Esophagus muscularis mucosa (tissue), 4 donors: ENCODE data around the gene COL2A1. TPM values are rescaled to one million over a fixed set of nuclear protein-coding genes. Genes with fewer than 3 reads are reported as not detected.

Experiments used
- DNase-seq: peaks from one replicate; pipeline ENCODE4 v3.0.0-alpha.2; 2017; ENCODE audit errors: extremely low spot score
- H3K27ac ChIP-seq, 4 donors: fragments of 200-600 bp; sonication (generic); replicated peaks in 1 of 4; 1 replicate in 3 of 4; 2 replicates in 1 of 4; pipeline ENCODE4 v1.5.1; 2016 to 2019; ENCODE audit warnings: mild to moderate bottlenecking in 1 of 4
- H3K27me3 ChIP-seq, 4 donors: fragments of 200-600 bp; sonication (generic); one replicate each; pipeline versions ENCODE4 v1.5.1 to v1.6.0; 2016 to 2019
- H3K36me3 ChIP-seq, 4 donors: fragments of 200-600 bp; sonication (generic); one replicate each; pipeline ENCODE4 v1.5.1; 2016 to 2019
- H3K4me1 ChIP-seq, 4 donors: fragments of 200-600 bp; sonication (generic); one replicate each; pipeline ENCODE4 v1.5.1; 2016 to 2019
- H3K4me3 ChIP-seq, 4 donors: fragments of 200-600 bp; sonication (generic); 1 replicate in 2 of 4; 2 replicates in 2 of 4; pipeline ENCODE4 v1.5.1; 2016 to 2019; ENCODE audit warnings: mild to moderate bottlenecking in 4 of 4, moderate library complexity in 1 of 4
- H3K9me3 ChIP-seq, 4 donors: fragments of 200-600 bp; sonication (generic); 1 replicate in 3 of 4; 2 replicates in 1 of 4; pipeline ENCODE4 v1.5.1; 2016 to 2019
- EP300 ChIP-seq: sonication (generic); formaldehyde crosslinking; IDR thresholded peaks from one replicate; pipeline ENCODE4 v1.6.1; 2017; ENCODE audit warnings: antibody characterized with exemption
- POLR2A ChIP-seq: fragments of 450-650 bp; IDR thresholded peaks from one replicate; pipeline ENCODE4 v1.6.1; 2017; ENCODE audit warnings: antibody characterized with exemption, moderate library complexity, mild to moderate bottlenecking, low read depth
- POLR2AphosphoS5 ChIP-seq, 2 donors: sonication (generic); formaldehyde crosslinking; IDR thresholded peaks; one replicate each; pipeline ENCODE4 v1.6.1; 2017; ENCODE audit warnings: antibody characterized with exemption in 2 of 2
- WGBS: methylation state at CpG from one replicate; pipeline ENCODE4 v1.1.5; 2018; 5-methylcytosine and 5-hydroxymethylcytosine counted together
- intact Hi-C: fragments of 100-400 bp; cut with DNase I; formaldehyde crosslinking; loops from one replicate; pipeline ENCODE4 v1.15.1; 2023
- total RNA-seq, 4 donors: library from RNA; depleted of rRNA; stranded (reverse); fragments of >200 nt; gene quantifications; one replicate each; pipeline versions ENCODE4 v1.1.0 to v1.2.1, GENCODE V29; 2016
- TF ChIP-seq, protein P1 (sequence below), 3 experiments: fragments of 200-600 bp in 2 of 3; fragments of 450-650 bp in 1 of 3; sonication (generic) in 2 of 3; IDR thresholded peaks; one replicate each; pipeline ENCODE4 v1.5.1; 2017 to 2019; ENCODE audit warnings: antibody characterized with exemption in 3 of 3, mild to moderate bottlenecking in 2 of 3, moderate library complexity in 1 of 3

COL2A1 gene
- total RNA-seq, 4 donors from 2014 or later, result not detected

DNA sequence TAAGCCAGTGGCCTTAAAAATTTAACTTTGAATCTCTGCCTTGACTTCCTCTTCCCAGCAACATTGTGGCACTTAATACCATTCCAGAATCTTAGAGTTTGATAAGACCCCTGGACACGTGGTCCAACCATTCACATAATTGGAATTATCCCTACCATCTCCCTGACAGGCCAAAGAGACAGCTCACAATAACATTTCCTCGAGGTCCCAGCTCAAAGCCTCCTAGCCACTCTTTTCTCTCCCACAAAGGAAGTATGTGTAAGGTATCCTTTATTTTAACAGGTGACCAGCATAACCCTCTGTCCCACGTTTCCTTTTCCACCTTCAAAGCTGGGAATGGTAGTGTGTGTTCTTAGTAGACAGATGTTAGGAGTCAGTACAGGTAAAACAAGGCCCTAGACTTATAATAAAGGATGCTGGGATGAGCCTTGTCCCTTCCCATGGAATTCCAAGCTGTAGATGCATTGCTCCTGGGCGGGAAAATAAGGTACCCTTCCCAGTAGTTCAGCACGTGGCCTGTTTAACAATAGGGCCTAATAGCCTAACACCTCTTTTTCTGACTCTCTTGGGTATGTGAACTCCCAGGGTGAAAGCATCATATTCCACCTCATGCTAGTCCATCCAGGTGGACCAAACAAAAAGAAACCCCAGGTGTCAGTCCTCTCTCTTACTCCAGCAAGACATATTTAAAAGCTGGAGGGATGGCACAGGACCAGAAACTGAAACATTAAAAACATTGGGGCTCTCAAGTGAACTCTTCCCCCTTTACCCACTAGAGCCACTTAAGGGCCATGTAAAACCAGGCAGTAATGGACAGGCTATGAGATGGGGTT is 37.5 kb upstream of the COL2A1 start:
- intact Hi-C loops, result no loop called here
- DNase-seq, result peak; percentile 47
- H3K27me3 ChIP-seq, result peaks cover 0 to 10% (median 0%) of the 10 kb centered on the region in 4 donors
- no peak overlapping the region for H3K4me3 ChIP-seq
- WGBS, result 91% methylated on average over 5 of the region's 5 CpGs
- H3K4me1 ChIP-seq, result no peaks in the 10 kb centered on the region
- peaks cover 11 to 45% (median 37%) of the 10 kb centered on the region in 4 donors for H3K36me3 ChIP-seq
- H3K27ac ChIP-seq, result no peak overlapping the region
- no peaks in the 10 kb centered on the region for H3K9me3 ChIP-seq
- TF ChIP-seq EP300, result no peak
- no peak for TF ChIP-seq POLR2AphosphoS5 (IDR thresholded peaks at IDR 0.05)
- TF ChIP-seq POLR2A, result no peak
- TF ChIP-seq, protein P1, sequence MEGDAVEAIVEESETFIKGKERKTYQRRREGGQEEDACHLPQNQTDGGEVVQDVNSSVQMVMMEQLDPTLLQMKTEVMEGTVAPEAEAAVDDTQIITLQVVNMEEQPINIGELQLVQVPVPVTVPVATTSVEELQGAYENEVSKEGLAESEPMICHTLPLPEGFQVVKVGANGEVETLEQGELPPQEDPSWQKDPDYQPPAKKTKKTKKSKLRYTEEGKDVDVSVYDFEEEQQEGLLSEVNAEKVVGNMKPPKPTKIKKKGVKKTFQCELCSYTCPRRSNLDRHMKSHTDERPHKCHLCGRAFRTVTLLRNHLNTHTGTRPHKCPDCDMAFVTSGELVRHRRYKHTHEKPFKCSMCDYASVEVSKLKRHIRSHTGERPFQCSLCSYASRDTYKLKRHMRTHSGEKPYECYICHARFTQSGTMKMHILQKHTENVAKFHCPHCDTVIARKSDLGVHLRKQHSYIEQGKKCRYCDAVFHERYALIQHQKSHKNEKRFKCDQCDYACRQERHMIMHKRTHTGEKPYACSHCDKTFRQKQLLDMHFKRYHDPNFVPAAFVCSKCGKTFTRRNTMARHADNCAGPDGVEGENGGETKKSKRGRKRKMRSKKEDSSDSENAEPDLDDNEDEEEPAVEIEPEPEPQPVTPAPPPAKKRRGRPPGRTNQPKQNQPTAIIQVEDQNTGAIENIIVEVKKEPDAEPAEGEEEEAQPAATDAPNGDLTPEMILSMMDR (IDR thresholded peaks at IDR 0.05), result no peak

DNA sequence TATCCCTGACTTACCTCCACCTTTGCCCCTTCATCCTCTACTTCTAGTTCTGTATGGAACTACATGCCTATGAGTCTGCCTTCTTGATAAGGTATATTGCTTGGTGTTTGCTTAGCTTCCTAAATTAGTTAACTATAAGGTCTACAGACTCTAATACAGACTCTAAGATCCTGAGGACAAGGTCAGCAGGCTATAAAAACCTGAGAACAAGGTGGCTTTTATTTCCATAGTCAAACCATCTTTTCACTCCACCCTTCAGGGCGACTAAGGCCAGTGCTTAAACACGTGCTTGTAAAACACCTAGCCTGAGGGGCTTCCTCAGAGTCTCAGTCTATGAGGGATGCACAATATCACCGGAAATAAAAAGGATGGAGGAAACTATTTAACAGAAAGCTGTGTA is 36.1 kb upstream of the COL2A1 start:
- Histone ChIP-seq H3K36me3 (peaks cover 0 to 31% (median 22%) of the 10 kb centered on the region in 4 donors), H3K27ac (no peak overlapping the region), H3K27me3 (peaks cover 0 to 24% (median 0%) of the 10 kb centered on the region in 4 donors), H3K4me3 (no peak overlapping the region), H3K4me1 (no peaks in the 10 kb centered on the region), H3K9me3 (no peaks in the 10 kb centered on the region)
- intact Hi-C loops, result no loop called here
- TF ChIP-seq POLR2AphosphoS5 (IDR thresholded peaks at IDR 0.05) (no peak), POLR2A (no peak), EP300 (no peak)
- TF ChIP-seq, protein P1 (IDR thresholded peaks at IDR 0.05), result no peak
- WGBS, result 79% methylated on average over 3 of the region's 3 CpGs
- peak; percentile 55 for DNase-seq

DNA sequence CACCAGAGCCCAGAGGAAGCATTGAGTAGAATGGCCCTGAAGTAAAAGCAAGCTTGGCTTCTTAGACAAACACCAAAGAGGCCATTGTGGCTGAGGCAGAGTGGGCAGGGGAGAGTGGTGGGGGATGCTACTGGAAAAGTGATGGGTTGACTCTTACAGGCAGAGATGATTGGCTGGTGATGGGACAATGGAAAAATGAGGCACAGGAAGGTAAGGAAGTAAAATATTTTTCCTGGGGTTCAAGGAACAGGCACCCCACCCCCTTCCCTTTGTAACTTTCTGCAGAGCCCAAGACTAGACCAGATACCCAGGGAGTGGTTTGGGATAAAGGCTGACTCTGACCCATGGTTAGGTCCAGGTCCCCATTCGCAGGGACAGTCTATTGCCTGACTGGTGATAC is 34.9 kb upstream of the COL2A1 start:
- intact Hi-C loops, result no loop called here
- no peak overlapping the region for H3K4me3 ChIP-seq

DNA sequence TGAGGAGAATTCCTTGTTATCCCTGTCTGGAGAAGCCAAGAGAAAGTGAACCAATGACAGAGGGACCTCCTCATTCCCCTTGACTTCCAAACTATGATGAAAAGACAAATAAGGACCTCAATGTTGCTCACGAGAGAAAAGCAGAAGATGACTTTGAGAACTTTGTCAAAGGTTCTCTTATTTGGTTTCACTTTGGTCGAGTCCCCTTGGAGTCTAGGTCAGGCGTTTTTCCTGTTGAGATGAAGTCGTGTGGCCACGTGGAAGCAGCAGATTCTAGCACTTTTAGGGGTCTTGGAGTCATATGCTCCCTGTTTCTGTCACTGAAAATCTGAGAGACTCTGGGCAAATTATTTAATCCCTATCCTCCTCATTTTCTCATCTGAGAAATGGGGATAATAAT is 33.8 kb upstream of the COL2A1 start:
- Histone ChIP-seq H3K9me3 (no peaks in the 10 kb centered on the region), H3K4me3 (no peak overlapping the region), H3K36me3 (peaks cover 0 to 9% (median 1%) of the 10 kb centered on the region in 4 donors), H3K27ac (no peak overlapping the region), H3K27me3 (peaks cover 0 to 38% (median 0%) of the 10 kb centered on the region in 4 donors), H3K4me1 (no peaks in the 10 kb centered on the region)
- peak; percentile 50 for DNase-seq
- intact Hi-C loops, result no loop called here
- WGBS, result 59% methylated on average over 5 of the region's 5 CpGs
- no peak for TF ChIP-seq POLR2AphosphoS5 (IDR thresholded peaks at IDR 0.05)
- TF ChIP-seq POLR2A, result no peak
- no peak for TF ChIP-seq EP300
- TF ChIP-seq, protein P1 (IDR thresholded peaks at IDR 0.05), result no peak

More for the DNA sequence above, 34.9 kb upstream of the COL2A1 start:
- 89% methylated on average over 1 of the region's 1 CpG for WGBS
- no peak for TF ChIP-seq POLR2AphosphoS5 (IDR thresholded peaks at IDR 0.05)
- no peak for TF ChIP-seq POLR2A
- no peak for TF ChIP-seq EP300
- TF ChIP-seq, protein P1 (IDR thresholded peaks at IDR 0.05), result no peak
- Histone ChIP-seq H3K27me3 (peaks cover 0 to 32% (median 0%) of the 10 kb centered on the region in 4 donors), H3K27ac (no peak overlapping the region), H3K4me1 (no peaks in the 10 kb centered on the region), H3K36me3 (peaks cover 0 to 19% (median 10%) of the 10 kb centered on the region in 4 donors), H3K9me3 (no peaks in the 10 kb centered on the region)
- DNase-seq, result peak; percentile 72
